Gastroesophageal sphincter (tissue), 4 donors: Measurements from ENCODE around the gene PAFAH2. TPM values are rescaled to one million over a fixed set of nuclear protein-coding genes. Genes with fewer than 3 reads are reported as not detected.
A peak's percentile ranks its signal among the peaks of the same experiment; 100 is the strongest.

ENCODE experiments used
- ATAC-seq: fragments of 150-250 bp; one replicate; pipeline ENCODE4 v1.9.1; 2016; ENCODE audit warnings: mild to moderate bottlenecking, moderate library complexity
- H3K27ac ChIP-seq, 4 donors: fragments of 200-600 bp; sonication (generic) in 3 of 4; 1 replicate in 3 of 4; 2 replicates in 1 of 4; pipeline ENCODE4 v1.5.1; 2016 to 2019
- H3K27me3 ChIP-seq: fragments of 200-600 bp; sonication (generic); one replicate; pipeline ENCODE4 v1.5.1; 2019
- H3K36me3 ChIP-seq, 2 donors: fragments of 200-600 bp; sonication (generic); one replicate each; pipeline ENCODE4 v1.5.1; 2019; ENCODE audit warnings: control low read depth in 1 of 2
- H3K4me1 ChIP-seq, 3 donors: fragments of 200-600 bp; sonication (generic); 1 replicate in 2 of 3; 2 replicates in 1 of 3; pipeline ENCODE4 v1.5.1; 2016 to 2019; ENCODE audit warnings: control low read depth in 2 of 3
- H3K4me3 ChIP-seq, 2 donors: fragments of 200-600 bp; sonication (generic); one replicate each; pipeline ENCODE4 v1.5.1; 2019; ENCODE audit warnings: mild to moderate bottlenecking in 1 of 2, moderate library complexity in 1 of 2
- H3K9me3 ChIP-seq, 3 donors: fragments of 200-600 bp; sonication (generic); one replicate each; pipeline ENCODE4 v1.5.1; 2017 to 2019; ENCODE audit warnings: control low read depth in 2 of 3
- CTCF ChIP-seq, 4 experiments: fragments of 200-600 bp in 2 of 4; fragments of 450-650 bp in 2 of 4; sonication (generic) in 1 of 4; IDR thresholded peaks; one replicate each; pipeline ENCODE4 v1.5.1; 2017 to 2019; ENCODE audit warnings: antibody characterized with exemption in 4 of 4, mild to moderate bottlenecking in 2 of 4, moderate library complexity in 2 of 4
- EP300 ChIP-seq: sonication (generic); formaldehyde crosslinking; IDR thresholded peaks from one replicate; pipeline ENCODE4 v1.6.1; 2017; ENCODE audit warnings: antibody characterized with exemption, mild to moderate bottlenecking
- POLR2A ChIP-seq, 2 donors: fragments of 450-650 bp; IDR thresholded peaks; one replicate each; pipeline ENCODE4 v1.6.1; 2017; ENCODE audit warnings: antibody characterized with exemption in 2 of 2, mild to moderate bottlenecking in 2 of 2, moderate library complexity in 1 of 2
- POLR2AphosphoS5 ChIP-seq: sonication (generic); formaldehyde crosslinking; IDR thresholded peaks from one replicate; pipeline ENCODE4 v1.6.1; 2017; ENCODE audit warnings: antibody characterized with exemption
- WGBS, 2 donors: methylation state at CpG; one replicate each; pipeline ENCODE4 v1.1.5; 2018; ENCODE audit warnings: low coverage in 1 of 2; 5-methylcytosine and 5-hydroxymethylcytosine counted together
- total RNA-seq, 4 donors: library from RNA; depleted of rRNA; stranded (reverse); fragments of >200 nt; gene quantifications; one replicate each; pipeline ENCODE4 v1.1.0, GENCODE V29; 2016

Gene PAFAH2
- total RNA-seq, 4 donors from 2014 or later = 6.6 to 12.2 (median 8.5) TPM

- peaks cover 0 to 17% (median 4%) of the 10 kb centered on the region in 3 donors for H3K4me1 ChIP-seq
- peaks cover 27% of the 10 kb centered on the region for H3K27me3 ChIP-seq
- H3K36me3 ChIP-seq = no peaks in the 10 kb centered on the region
- peak overlapping the region; percentile 36 to 94 (median 88) for H3K27ac ChIP-seq
- ATAC-seq = peak; percentile 91
- H3K9me3 ChIP-seq = no peaks in the 10 kb centered on the region
- 5 to 75% methylated on average over 4 to 12 of the region's 39 CpGs for WGBS, 2 donors
- peak overlapping the region; percentile 63 to 86 for H3K4me3 ChIP-seq
- TF ChIP-seq CTCF (IDR thresholded peaks at IDR 0.05) (peak in 3 of 4 experiments; percentile 98 to 100 (median 99)), POLR2A (IDR thresholded peaks at IDR 0.05) (no peak)
Measured at GRCh38 chr1:26035959-26036755, 38.3 kb upstream of the PAFAH2 start.

GRCh38 chr1:26035203-26035958, 37.5 kb upstream of the PAFAH2 start:
- Histone ChIP-seq H3K27ac (peak overlapping the region; percentile 36 to 94 (median 88)), H3K9me3 (no peaks in the 10 kb centered on the region), H3K4me3 (peak overlapping the region; percentile 63 to 86), H3K36me3 (no peaks in the 10 kb centered on the region), H3K4me1 (peaks cover 0 to 17% (median 4%) of the 10 kb centered on the region in 3 donors), H3K27me3 (peaks cover 22% of the 10 kb centered on the region)
- 0% methylated on average over 11 of the region's 60 CpGs; no CpG with 5 or more reads in 1 of the 2 donors for WGBS, 2 donors
- TF ChIP-seq POLR2A (IDR thresholded peaks at IDR 0.05) (peak; percentile 52 to 75), CTCF (IDR thresholded peaks at IDR 0.05) (peak in 1 of 4 experiments; percentile 22), EP300 (no peak), POLR2AphosphoS5 (peak; percentile 49)
- peak; percentile 96 for ATAC-seq

GRCh38 chr1:26034504-26035202, 36.8 kb upstream of the PAFAH2 start:
- peaks cover 15% of the 10 kb centered on the region for H3K27me3 ChIP-seq
- H3K4me1 ChIP-seq = peaks cover 0 to 17% (median 4%) of the 10 kb centered on the region in 3 donors
- 54% methylated on average over 2 of the region's 15 CpGs; no CpG with 5 or more reads in 1 of the 2 donors for WGBS, 2 donors
- peak overlapping the region in 3 of 4 donors; percentile 86 to 94 (median 90) for H3K27ac ChIP-seq
- no peaks in the 10 kb centered on the region for H3K36me3 ChIP-seq
- no peaks in the 10 kb centered on the region for H3K9me3 ChIP-seq
- H3K4me3 ChIP-seq = peak overlapping the region; percentile 63 to 86
- TF ChIP-seq POLR2AphosphoS5 = no peak
- no peak for TF ChIP-seq EP300
- no peak for TF ChIP-seq POLR2A (IDR thresholded peaks at IDR 0.05)
- TF ChIP-seq CTCF (IDR thresholded peaks at IDR 0.05) = no peak
- ATAC-seq = no peak

- no peaks in the 10 kb centered on the region for H3K36me3 ChIP-seq
- no peak overlapping the region for H3K27ac ChIP-seq
- no peak overlapping the region for H3K4me3 ChIP-seq
- 76 to 93% methylated on average over 5 to 9 of the region's 12 CpGs for WGBS, 2 donors
- H3K4me1 ChIP-seq = peaks cover 0 to 17% (median 4%) of the 10 kb centered on the region in 3 donors
- TF ChIP-seq CTCF (IDR thresholded peaks at IDR 0.05) = no peak
- TF ChIP-seq POLR2A (IDR thresholded peaks at IDR 0.05) = no peak
- peaks cover 13% of the 10 kb centered on the region for H3K27me3 ChIP-seq
- H3K9me3 ChIP-seq = no peaks in the 10 kb centered on the region
- no peak for ATAC-seq
Measured at GRCh38 chr1:26032656-26033357, 34.9 kb upstream of the PAFAH2 start.
